Natural killer cell (primary cell): ENCODE results near the gene ULK4. TPM values are rescaled to one million over a fixed set of nuclear protein-coding genes. Genes with fewer than 3 reads are reported as not detected.
"Not testable (repeated sequence)": the region's sequence is repeated elsewhere in the genome, so short reads cannot be mapped to it uniquely, and the experiment has no call there.

Source experiments
- ATAC-seq, 3 donors: fragments of 150-1000 bp in 2 of 3; fragments of 200-7000 bp in 1 of 3; cut with Tn5 transposase; 1 replicate in 1 of 3; 2 replicates in 2 of 3; pipeline ENCODE4 v1.10.0; 2021; ENCODE audit warnings: mild to moderate bottlenecking in 2 of 3, moderate library complexity in 2 of 3
- DNase-seq, 2 donors: peaks; one replicate each; pipeline versions ENCODE4 v3.0.0 to v3.0.0-alpha.2; 2013 to 2021; ENCODE audit warnings: mixed read lengths in 1 of 2
- H3K27ac ChIP-seq: one replicate; pipeline ENCODE4 v1.5.1; 2013; ENCODE audit warnings: mild to moderate bottlenecking, low read length
- H3K27me3 ChIP-seq: one replicate; pipeline ENCODE4 v1.6.1; 2013; ENCODE audit warnings: low read length; ENCODE audit not compliant: control insufficient read depth, insufficient read depth
- H3K36me3 ChIP-seq: one replicate; pipeline ENCODE4 v1.6.1; 2013; ENCODE audit warnings: low read length; ENCODE audit not compliant: control insufficient read depth, insufficient read depth
- H3K4me1 ChIP-seq: one replicate; pipeline ENCODE4 v1.6.1; 2013; ENCODE audit warnings: low read length; ENCODE audit not compliant: control insufficient read depth, insufficient read depth
- H3K4me3 ChIP-seq: one replicate; pipeline ENCODE4 v1.5.1; 2013; ENCODE audit warnings: low read length
- H3K9me3 ChIP-seq: one replicate; pipeline ENCODE4 v1.6.1; 2013; ENCODE audit warnings: low read length; ENCODE audit not compliant: control insufficient read depth, insufficient read depth
- H3K27ac Mint-ChIP-seq, 2 donors: one replicate each; pipeline ENCODE4 v1.8.0; 2022; ENCODE audit warnings: mild to moderate bottlenecking in 2 of 2, mixed read lengths in 2 of 2, moderate library complexity in 1 of 2
- H3K27me3 Mint-ChIP-seq, 2 donors: one replicate each; pipeline ENCODE4 v1.8.0; 2022; ENCODE audit warnings: low read depth in 2 of 2, mixed read lengths in 2 of 2
- H3K36me3 Mint-ChIP-seq: one replicate; pipeline ENCODE4 v1.8.0; 2022; ENCODE audit warnings: mixed read lengths
- H3K4me1 Mint-ChIP-seq, 2 donors: one replicate each; pipeline ENCODE4 v1.8.0; 2022; ENCODE audit warnings: mixed read lengths in 2 of 2
- H3K4me3 Mint-ChIP-seq: one replicate; pipeline ENCODE4 v1.8.0; 2022; ENCODE audit warnings: mild to moderate bottlenecking, moderate library complexity, mixed read lengths
- H3K9me3 Mint-ChIP-seq, 2 donors: one replicate each; pipeline ENCODE4 v1.8.0; 2022; ENCODE audit warnings: mixed read lengths in 2 of 2
- CTCF ChIP-seq: fragments of 200-600 bp; IDR thresholded peaks from one replicate; pipeline ENCODE4 v1.8.0; 2022; ENCODE audit warnings: antibody characterized with exemption
- WGBS: methylation state at CpG from one replicate; pipeline ENCODE4 v1.1.7; 2013; ENCODE audit warnings: missing lambda C conversion rate; ENCODE audit not compliant: insufficient coverage; 5-methylcytosine and 5-hydroxymethylcytosine counted together
- intact Hi-C: fragments of 100-400 bp; cut with micrococcal nuclease; formaldehyde crosslinking; loops from one replicate; pipeline ENCODE4 v1.14.2; 2022
- total RNA-seq, 4 donors: library from RNA; stranded (reverse); fragments of 120-200 nt in 1 of 4; gene quantifications; one replicate each; pipeline versions ENCODE4 v1.2.3 to v1.2.4, GENCODE V29; 2013 to 2022

ULK4 gene
- total RNA-seq, 3 donors from 2014 or later (not counting 1 experiment from before 2014, with no cell fraction given) = 19.2 to 25.7 (median 21.2) TPM

- no peak for TF ChIP-seq CTCF
- H3K27ac ChIP-seq = no peak overlapping the region
- no peaks in the 10 kb centered on the region for H3K36me3 ChIP-seq
- no peaks in the 10 kb centered on the region for H3K27me3 ChIP-seq
- Mint-ChIP-seq H3K27ac (no peak overlapping the region), H3K4me1 (no peaks in the 10 kb centered on the region), H3K9me3 (no peaks in the 10 kb centered on the region), H3K36me3 (no peaks in the 10 kb centered on the region), H3K4me3 (no peak overlapping the region), H3K27me3 (no peaks in the 10 kb centered on the region)
- no peak for DNase-seq
- ATAC-seq = no peak
- H3K4me3 ChIP-seq = no peak overlapping the region
- intact Hi-C loops = no loop called here
- no peaks in the 10 kb centered on the region for H3K4me1 ChIP-seq
- H3K9me3 ChIP-seq = no peaks in the 10 kb centered on the region
Observed at GRCh38 chr3:41711651-41712050, 250.3 kb downstream of the ULK4 start.

- Histone ChIP-seq H3K4me1 (no peaks in the 10 kb centered on the region), H3K36me3 (no peaks in the 10 kb centered on the region), H3K27ac (no peak overlapping the region), H3K27me3 (no peaks in the 10 kb centered on the region), H3K9me3 (no peaks in the 10 kb centered on the region), H3K4me3 (no peak overlapping the region)
- H3K27me3 Mint-ChIP-seq = no peaks in the 10 kb centered on the region
- DNase-seq = no peak
- H3K9me3 Mint-ChIP-seq = no peaks in the 10 kb centered on the region
- H3K4me1 Mint-ChIP-seq = no peaks in the 10 kb centered on the region
- H3K4me3 Mint-ChIP-seq = no peak overlapping the region
- no peaks in the 10 kb centered on the region for H3K36me3 Mint-ChIP-seq
- 91% methylated on average over 8 of the region's 8 CpGs for WGBS
- no peak overlapping the region for H3K27ac Mint-ChIP-seq
- intact Hi-C loops = no loop called here
- ATAC-seq = no peak
- no peak for TF ChIP-seq CTCF
Observed at GRCh38 chr3:41710646-41711388, 251.1 kb downstream of the ULK4 start.

GRCh38 chr3:41709213-41709612 is 252.7 kb downstream of the ULK4 start:
- H3K4me1 ChIP-seq, H3K27ac ChIP-seq, H3K27me3 Mint-ChIP-seq, intact Hi-C loops, H3K4me1 Mint-ChIP-seq, H3K4me3 Mint-ChIP-seq, DNase-seq, H3K9me3 ChIP-seq, H3K4me3 ChIP-seq, H3K36me3 Mint-ChIP-seq, H3K27ac Mint-ChIP-seq, H3K27me3 ChIP-seq, H3K36me3 ChIP-seq, ATAC-seq, H3K9me3 Mint-ChIP-seq: not testable (repeated sequence)
- 94% methylated on average over 8 of the region's 8 CpGs for WGBS

GRCh38 chr3:41708176-41708575 is 253.7 kb downstream of the ULK4 start:
- H3K36me3 Mint-ChIP-seq = no peaks in the 10 kb centered on the region
- no peaks in the 10 kb centered on the region for H3K27me3 ChIP-seq

More at GRCh38 chr3:41708176-41708575, 253.7 kb downstream of the ULK4 start:
- Histone ChIP-seq H3K36me3 (no peaks in the 10 kb centered on the region), H3K4me1 (no peaks in the 10 kb centered on the region), H3K9me3 (no peaks in the 10 kb centered on the region), H3K4me3 (no peak overlapping the region), H3K27ac (no peak overlapping the region)
- DNase-seq (no peak), ATAC-seq (no peak)
- TF ChIP-seq CTCF = no peak
- no peaks in the 10 kb centered on the region for H3K27me3 Mint-ChIP-seq
- no peaks in the 10 kb centered on the region for H3K4me1 Mint-ChIP-seq
- no peaks in the 10 kb centered on the region for H3K9me3 Mint-ChIP-seq
- intact Hi-C loops = no loop called here
- H3K27ac Mint-ChIP-seq = no peak overlapping the region
- no peak overlapping the region for H3K4me3 Mint-ChIP-seq
- 52% methylated on average over 2 of the region's 2 CpGs for WGBS
